ENCODE measurements around the gene ARG2. TPM values are rescaled to one million over a fixed set of nuclear protein-coding genes. Genes with fewer than 3 reads are reported as not detected.

ARG2 gene
- total and polyA plus RNA-seq, 2 donors (not counting 1 experiment from before 2014, with no cell fraction given) = 1.9 to 8.4 TPM

- TF ChIP-seq EZH2 (IDR thresholded peaks at IDR 0.05; ENCODE audit: low read length, missing control alignments) (no peak), CTCF (conservative IDR thresholded peaks at IDR 0.05 in 1 of 2, IDR thresholded peaks at IDR 0.05 in 1 of 2; ENCODE audit: low read depth in 1 of 2, low read length in 2 of 2) (no peak)
Measured at GRCh38 chr14:67602076-67602475, 17.6 kb upstream of the ARG2 start.

GRCh38 chr14:67602995-67603545, 16.6 kb upstream of the ARG2 start:
- Histone ChIP-seq H3K79me2 (ENCODE audit: control insufficient read depth, insufficient read depth, low read length) (no peaks in the 10 kb centered on the region), H2AFZ (ENCODE audit: low read length) (no peak overlapping the region), H3K4me3 (replicated peaks in 1 of 4; ENCODE audit: control extremely low read depth in 1 of 4, insufficient read depth in 1 of 4, low read depth in 3 of 4, low read length in 4 of 4) (no peak overlapping the region), H3K27me3 (ENCODE audit: control insufficient read depth, insufficient read depth, low read length) (peaks cover 3% of the 10 kb centered on the region), H3K4me1 (ENCODE audit: control insufficient read depth, extremely low read depth, insufficient read depth, low read length) (no peaks in the 10 kb centered on the region), H3K27ac (ENCODE audit: insufficient read depth, low read length) (no peak overlapping the region), H4K20me1 (ENCODE audit: control insufficient read depth, extremely low read depth, insufficient read depth, low read length) (no peaks in the 10 kb centered on the region), H3K36me3 (ENCODE audit: control insufficient read depth, insufficient read depth, low read length) (no peaks in the 10 kb centered on the region), H3K9me3 (ENCODE audit: control insufficient read depth, insufficient read depth, low read depth, low read length) (no peaks in the 10 kb centered on the region), H3K4me2 (ENCODE audit: extremely low read depth, insufficient read depth, low read length) (no peak overlapping the region), H3K9ac (ENCODE audit: insufficient read depth, low read length) (no peak overlapping the region)
- no peak for DNase-seq (ENCODE audit: low read depth in 2 of 2)
- TF ChIP-seq CTCF (conservative IDR thresholded peaks at IDR 0.05 in 1 of 2, IDR thresholded peaks at IDR 0.05 in 1 of 2; ENCODE audit: low read depth in 1 of 2, low read length in 2 of 2) (no peak), EZH2 (IDR thresholded peaks at IDR 0.05; ENCODE audit: low read length, missing control alignments) (no peak)

More at GRCh38 chr14:67602076-67602475, 17.6 kb upstream of the ARG2 start:
- Histone ChIP-seq H3K4me2 (ENCODE audit: extremely low read depth, insufficient read depth, low read length) (no peak overlapping the region), H3K27ac (ENCODE audit: insufficient read depth, low read length) (no peak overlapping the region), H3K9ac (ENCODE audit: insufficient read depth, low read length) (no peak overlapping the region), H3K27me3 (ENCODE audit: control insufficient read depth, insufficient read depth, low read length) (no peaks in the 10 kb centered on the region), H4K20me1 (ENCODE audit: control insufficient read depth, extremely low read depth, insufficient read depth, low read length) (no peaks in the 10 kb centered on the region), H3K36me3 (ENCODE audit: control insufficient read depth, insufficient read depth, low read length) (no peaks in the 10 kb centered on the region), H3K4me3 (replicated peaks in 1 of 4; ENCODE audit: control extremely low read depth in 1 of 4, insufficient read depth in 1 of 4, low read depth in 3 of 4, low read length in 4 of 4) (no peak overlapping the region), H3K9me3 (ENCODE audit: control insufficient read depth, insufficient read depth, low read depth, low read length) (no peaks in the 10 kb centered on the region), H2AFZ (ENCODE audit: low read length) (no peak overlapping the region), H3K4me1 (ENCODE audit: control insufficient read depth, extremely low read depth, insufficient read depth, low read length) (no peaks in the 10 kb centered on the region), H3K79me2 (ENCODE audit: control insufficient read depth, insufficient read depth, low read length) (no peaks in the 10 kb centered on the region)
- no peak for DNase-seq (ENCODE audit: low read depth in 2 of 2)

GRCh38 chr14:67607646-67608045, 12.1 kb upstream of the ARG2 start:
- no peak for TF ChIP-seq CTCF (conservative IDR thresholded peaks at IDR 0.05 in 1 of 2, IDR thresholded peaks at IDR 0.05 in 1 of 2; ENCODE audit: low read depth in 1 of 2, low read length in 2 of 2)
- no peak for DNase-seq (ENCODE audit: low read depth in 2 of 2)
- Histone ChIP-seq H3K27me3 (ENCODE audit: control insufficient read depth, insufficient read depth, low read length) (peaks cover 5% of the 10 kb centered on the region), H3K9ac (ENCODE audit: insufficient read depth, low read length) (no peak overlapping the region), H4K20me1 (ENCODE audit: control insufficient read depth, extremely low read depth, insufficient read depth, low read length) (no peaks in the 10 kb centered on the region), H3K4me3 (replicated peaks in 1 of 4; ENCODE audit: control extremely low read depth in 1 of 4, insufficient read depth in 1 of 4, low read depth in 3 of 4, low read length in 4 of 4) (no peak overlapping the region), H2AFZ (ENCODE audit: low read length) (no peak overlapping the region), H3K79me2 (ENCODE audit: control insufficient read depth, insufficient read depth, low read length) (no peaks in the 10 kb centered on the region), H3K4me1 (ENCODE audit: control insufficient read depth, extremely low read depth, insufficient read depth, low read length) (no peaks in the 10 kb centered on the region), H3K4me2 (ENCODE audit: extremely low read depth, insufficient read depth, low read length) (no peak overlapping the region), H3K36me3 (ENCODE audit: control insufficient read depth, insufficient read depth, low read length) (no peaks in the 10 kb centered on the region), H3K9me3 (ENCODE audit: control insufficient read depth, insufficient read depth, low read depth, low read length) (no peaks in the 10 kb centered on the region), H3K27ac (ENCODE audit: insufficient read depth, low read length) (no peak overlapping the region)

Data from fibroblast of lung (primary cell).